GM15510 (cell line): ENCODE measurements around the gene SREBF1.

Source experiments
- POLR2A ChIP-seq: IDR thresholded peaks from 3 replicates; pipeline ENCODE4 v1.6.1; 2011; ENCODE audit warnings: borderline replicate concordance; ENCODE audit not compliant: insufficient read length; ENCODE audit errors: extremely low read depth

SREBF1 gene

GRCh38 chr17:17783116-17783824 is 53.5 kb downstream of the SREBF1 start:
- TF ChIP-seq POLR2A, result no peak

DNA sequence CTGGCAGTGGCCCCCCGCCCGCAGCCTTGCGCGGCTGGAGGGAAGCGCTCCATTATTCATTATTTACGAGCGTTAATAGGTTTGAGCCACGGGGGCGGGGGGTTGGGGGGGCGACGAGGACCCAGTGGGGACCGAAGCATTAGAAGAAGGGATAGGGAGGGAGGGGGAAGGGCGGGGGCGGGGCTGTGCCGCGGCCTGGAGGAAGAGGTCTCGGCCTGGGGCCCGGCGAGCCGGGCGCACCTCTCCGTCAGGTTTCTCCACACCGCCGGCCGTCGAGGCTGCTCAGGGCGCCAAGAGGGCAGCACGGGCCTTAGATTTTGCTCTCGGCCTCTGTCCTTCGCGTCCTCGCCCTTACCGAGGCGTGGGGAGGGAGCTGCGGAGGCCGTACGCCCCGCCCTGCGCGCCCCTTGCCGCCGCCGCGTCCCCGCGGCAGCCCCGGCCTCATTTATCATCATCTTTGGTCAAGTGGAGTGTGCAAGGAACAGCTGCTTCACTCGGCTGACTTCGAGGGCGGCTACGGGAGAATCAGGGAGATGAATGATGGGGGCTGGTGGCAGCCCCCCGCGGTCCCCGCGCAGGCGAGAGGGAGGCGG is 54.2 kb downstream of the SREBF1 start:
- no peak for TF ChIP-seq POLR2A

GRCh38 chr17:17781591-17782496 is 54.9 kb downstream of the SREBF1 start:
- TF ChIP-seq POLR2A, result no peak

- TF ChIP-seq POLR2A, result no peak
These were observed 55.7 kb downstream of the SREBF1 start for GRCh38 chr17:17780922-17781590.

DNA sequence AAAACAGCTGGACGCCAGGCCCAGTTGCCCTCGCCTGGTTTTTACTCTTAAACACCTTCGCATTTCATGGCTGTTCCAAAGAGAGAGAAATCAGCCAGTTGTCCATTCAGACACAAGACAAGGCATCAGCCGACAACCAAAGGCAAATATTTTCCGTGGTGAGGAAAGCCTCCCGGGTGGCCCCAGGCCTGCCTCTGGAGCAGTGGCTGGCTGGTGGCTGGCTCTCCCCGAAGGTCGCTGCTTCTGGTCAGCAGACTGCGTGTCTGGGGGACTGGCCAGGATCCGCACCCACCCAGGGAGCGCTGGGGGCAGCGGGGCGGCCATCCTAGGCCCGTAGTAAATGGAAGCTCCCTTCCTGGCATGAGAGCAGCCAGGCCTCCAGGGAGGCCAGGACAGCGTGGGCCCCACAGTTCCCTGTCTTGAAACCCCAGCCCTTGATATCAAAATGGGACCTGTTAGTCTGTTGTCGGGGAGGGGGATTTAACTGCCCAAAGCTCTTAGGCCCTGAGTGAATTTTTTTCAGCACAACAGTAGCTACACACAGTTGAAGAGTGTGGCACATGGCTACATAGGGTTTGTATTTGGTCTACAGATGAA is 57.7 kb downstream of the SREBF1 start:
- TF ChIP-seq POLR2A, result no peak

GRCh38 chr17:17778308-17779014 is 58.3 kb downstream of the SREBF1 start:
- no peak for TF ChIP-seq POLR2A

- no peak for TF ChIP-seq POLR2A
These were observed 59.9 kb downstream of the SREBF1 start for GRCh38 chr17:17776889-17777288.

DNA sequence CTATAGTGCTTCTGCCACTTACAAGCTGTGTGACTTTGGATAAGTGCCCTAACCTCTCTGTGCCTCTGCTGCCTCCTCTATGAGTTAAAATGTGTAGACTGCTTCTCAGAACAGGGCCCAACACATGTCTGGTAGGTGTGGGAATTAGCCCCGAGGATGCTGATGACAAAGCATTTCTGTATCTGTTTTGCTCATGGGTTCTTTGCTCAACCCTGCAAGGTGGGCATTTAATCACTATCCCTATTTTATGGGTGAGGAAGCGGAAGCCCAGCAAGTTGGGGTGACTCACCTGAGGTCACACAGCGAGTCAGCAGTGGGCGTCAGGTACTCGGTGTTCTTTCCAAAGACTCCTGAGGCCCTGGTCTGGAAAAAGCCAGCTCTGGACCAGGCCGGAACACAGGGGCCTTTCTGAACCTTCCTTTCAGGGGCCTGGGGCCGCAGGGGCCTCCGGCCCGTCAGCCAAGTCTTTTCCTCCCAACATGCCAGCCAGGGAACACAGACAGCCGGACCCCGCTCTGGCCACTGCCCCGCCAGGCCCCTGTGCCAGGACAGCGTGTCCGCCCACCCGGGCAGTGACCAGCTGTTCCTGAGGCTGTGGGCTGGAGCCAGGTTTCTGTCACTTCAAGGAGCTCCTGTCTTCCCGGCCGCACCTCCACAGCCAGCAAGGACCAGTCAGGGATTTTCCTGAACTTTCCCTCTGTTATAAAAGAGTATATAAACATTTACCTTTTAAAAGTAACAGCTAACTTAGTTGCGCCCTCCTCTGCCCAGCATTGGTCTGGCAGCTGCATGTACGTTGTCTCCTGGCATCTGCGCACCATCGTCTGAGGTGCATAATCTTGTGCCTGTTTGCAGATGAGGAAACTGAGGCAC is 62.5 kb downstream of the SREBF1 start:
- TF ChIP-seq POLR2A, result no peak

DNA sequence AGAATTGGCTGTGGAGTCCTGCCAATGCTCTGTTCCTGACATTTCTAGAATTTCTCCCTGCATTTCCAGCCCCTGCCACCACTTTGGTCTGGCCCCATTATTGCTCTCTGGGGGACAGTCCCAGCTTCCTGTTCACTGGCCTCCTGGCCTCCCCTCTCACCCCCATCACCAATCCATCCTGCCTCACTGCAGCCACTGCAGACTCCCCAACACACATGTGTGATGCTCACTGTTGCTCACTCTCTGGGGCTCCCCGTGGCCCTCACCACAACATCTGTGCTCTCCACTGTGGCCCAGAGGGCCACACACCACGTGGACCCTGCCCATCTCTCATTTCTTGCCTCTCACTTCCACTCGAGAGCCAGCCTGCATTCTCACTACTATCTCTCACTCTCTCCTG is 64.6 kb downstream of the SREBF1 start:
- TF ChIP-seq POLR2A, result no peak

DNA sequence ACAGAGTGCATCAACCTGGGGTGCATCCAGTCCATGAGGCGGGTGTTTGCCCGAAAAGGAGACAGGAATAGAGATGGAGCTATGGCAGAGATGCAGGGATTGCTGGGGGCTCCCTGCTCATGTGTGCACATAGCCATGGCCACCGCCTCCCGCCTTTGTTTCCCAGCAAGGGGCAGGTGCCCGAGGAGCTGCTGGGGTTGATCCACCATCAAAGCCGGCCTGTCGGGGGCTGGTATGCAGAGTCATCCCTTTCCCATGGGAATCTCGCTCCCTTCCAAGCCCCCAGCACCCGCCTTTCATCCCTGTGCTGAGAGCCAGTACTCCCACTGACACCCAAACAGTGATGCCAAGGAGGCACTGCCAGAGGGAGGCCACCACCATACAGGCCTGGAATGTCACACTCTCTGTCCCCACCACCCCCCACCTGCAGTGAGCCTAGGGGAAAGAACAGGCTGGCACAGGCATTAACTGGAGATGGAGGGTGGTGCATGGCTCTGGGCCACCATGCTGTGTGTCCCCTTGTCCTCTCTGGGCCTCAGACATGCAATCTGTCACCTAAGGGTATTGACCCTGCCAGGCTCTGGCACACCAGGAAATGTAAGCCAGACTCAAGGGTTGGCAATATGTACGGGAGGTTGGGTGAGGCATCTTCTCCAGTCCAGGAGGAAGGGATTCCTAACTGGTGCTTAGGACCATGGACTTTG is 65.1 kb downstream of the SREBF1 start:
- TF ChIP-seq POLR2A, result no peak

DNA sequence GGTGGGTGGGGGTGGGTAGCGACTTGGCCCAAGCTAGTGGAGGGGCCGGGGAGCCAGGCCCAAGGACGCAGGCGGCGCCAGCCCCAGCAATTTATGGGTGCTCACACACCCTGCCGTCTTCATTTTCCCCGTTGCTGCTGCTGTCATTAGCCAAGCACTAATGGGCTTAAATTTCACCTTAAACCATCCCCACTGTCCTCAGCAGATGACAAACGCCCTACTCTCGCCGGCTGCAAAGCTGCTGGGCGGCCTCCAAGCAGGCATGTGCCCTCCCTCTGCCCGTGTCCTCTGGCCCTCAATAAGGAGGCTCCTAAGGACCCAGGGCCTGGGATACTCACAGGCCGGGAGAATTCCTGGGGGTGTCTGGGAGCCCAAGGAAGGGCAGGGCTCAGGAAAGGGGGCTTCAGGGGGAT is 66.1 kb downstream of the SREBF1 start:
- TF ChIP-seq POLR2A, result no peak

GRCh38 chr17:17769869-17770631 is 66.7 kb downstream of the SREBF1 start:
- no peak for TF ChIP-seq POLR2A
